ENCODE results near the gene NUBP2.

NUBP2 gene

GRCh38 chr16:1791256-1791942 is 8.6 kb downstream of the NUBP2 start:
- Histone ChIP-seq H3K36me3 (peaks cover 44% of the 10 kb centered on the region), H3K27ac (no peak overlapping the region), H3K4me3 (ENCODE audit: low read depth, low read length) (no peak overlapping the region), H3K9me3 (ENCODE audit: severe bottlenecking) (no peaks in the 10 kb centered on the region), H3K27me3 (ENCODE audit: insufficient read depth, low read depth, severe bottlenecking) (no peaks in the 10 kb centered on the region)
- TF ChIP-seq CTCF (IDR thresholded peaks at IDR 0.05; ENCODE audit: low read depth, low read length), result no peak
- no peak for DNase-seq

DNA sequence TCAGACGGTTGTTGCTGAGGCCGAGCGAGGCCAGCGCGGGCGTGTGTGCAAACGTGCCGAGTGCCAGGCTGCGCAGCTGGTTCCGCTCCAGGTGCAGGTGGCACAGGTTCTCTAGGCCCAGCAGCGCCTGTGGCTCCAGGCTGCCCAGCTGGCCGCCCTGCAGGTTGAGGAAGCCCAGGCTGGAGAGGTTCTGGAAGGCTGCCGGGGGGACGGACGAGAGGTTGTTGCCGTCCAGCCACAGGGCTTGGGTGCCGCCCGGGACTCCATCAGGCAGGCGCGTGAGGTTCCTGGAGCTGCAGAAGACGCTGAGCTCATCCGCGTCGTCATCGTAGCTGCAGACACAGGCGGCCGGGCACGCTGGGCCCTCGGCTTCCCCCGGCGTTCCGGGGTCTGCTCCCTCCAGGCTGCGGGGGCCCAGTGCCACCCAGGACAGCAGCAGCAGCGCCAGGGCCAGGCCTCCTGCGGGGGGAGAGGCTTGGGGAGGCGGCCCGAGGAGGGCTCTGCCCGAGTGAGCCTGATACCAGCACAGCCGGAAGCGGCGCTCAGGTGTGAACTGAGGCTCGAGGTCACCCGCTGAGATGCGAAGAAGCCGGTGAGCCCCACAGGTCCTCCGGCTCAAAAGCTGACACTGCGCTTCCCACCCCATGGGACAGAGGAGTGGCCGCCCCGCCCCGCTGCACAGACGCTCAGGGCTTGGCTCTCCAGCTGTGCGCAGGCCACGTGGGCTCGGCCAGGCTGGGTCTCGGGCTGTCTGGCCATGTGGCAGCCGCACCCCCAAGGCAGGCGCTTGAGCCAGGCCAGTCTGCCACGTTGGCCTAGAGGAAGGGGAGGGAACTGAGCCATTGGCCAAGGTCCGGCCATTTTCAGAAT is 9.4 kb downstream of the NUBP2 start:
- DNase-seq, result no peak
- no peak for TF ChIP-seq CTCF (IDR thresholded peaks at IDR 0.05; ENCODE audit: low read depth, low read length)
- Histone ChIP-seq H3K27me3 (ENCODE audit: insufficient read depth, low read depth, severe bottlenecking) (no peaks in the 10 kb centered on the region), H3K4me3 (ENCODE audit: low read depth, low read length) (no peak overlapping the region), H3K27ac (no peak overlapping the region), H3K9me3 (ENCODE audit: severe bottlenecking) (no peaks in the 10 kb centered on the region), H3K36me3 (peaks cover 36% of the 10 kb centered on the region)

DNA sequence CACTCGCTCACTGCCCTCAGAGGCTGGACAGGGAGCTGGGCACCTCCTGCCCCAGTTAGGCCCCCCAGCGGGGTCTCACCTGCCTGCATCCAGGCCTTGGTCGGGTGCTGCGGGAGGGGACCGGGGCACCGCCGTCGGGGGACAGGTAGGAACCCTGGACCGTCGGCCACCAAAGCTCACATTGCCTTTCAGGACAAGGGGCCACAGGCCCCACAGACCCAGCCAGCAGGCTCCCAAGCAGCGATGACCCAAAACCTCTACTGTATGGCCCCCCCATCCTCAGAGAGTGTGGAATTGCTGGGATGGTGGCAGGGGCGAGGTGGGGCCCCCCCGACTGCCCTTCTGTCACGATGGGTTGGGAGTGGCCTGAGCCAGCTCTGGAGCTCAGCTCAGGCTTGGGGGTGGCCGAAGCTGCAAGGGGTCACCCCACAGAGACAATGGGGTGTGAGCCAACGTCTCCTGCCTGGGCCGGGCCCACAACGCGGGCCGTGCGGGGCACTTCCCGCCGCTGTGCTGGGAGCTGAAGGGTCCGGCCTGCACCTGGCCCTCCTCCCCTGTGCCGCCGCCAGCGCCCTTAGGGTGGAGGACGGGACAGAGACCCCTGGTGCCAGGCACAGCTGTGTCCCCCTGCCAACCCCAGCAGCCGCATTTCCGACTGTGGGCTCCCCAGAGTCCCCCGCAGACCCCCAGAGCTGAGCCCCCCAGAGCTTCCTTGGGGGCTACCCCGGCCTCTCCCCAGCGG is 10.2 kb downstream of the NUBP2 start:
- no peak overlapping the region for H3K4me3 ChIP-seq (ENCODE audit: low read depth, low read length)
- no peak for TF ChIP-seq CTCF (IDR thresholded peaks at IDR 0.05; ENCODE audit: low read depth, low read length)
- peaks cover 7% of the 10 kb centered on the region for H3K9me3 ChIP-seq (ENCODE audit: severe bottlenecking)
- H3K36me3 ChIP-seq, result peaks cover 28% of the 10 kb centered on the region
- no peak overlapping the region for H3K27ac ChIP-seq
- DNase-seq, result no peak
- no peaks in the 10 kb centered on the region for H3K27me3 ChIP-seq (ENCODE audit: insufficient read depth, low read depth, severe bottlenecking)

GRCh38 chr16:1793578-1794220 is 10.9 kb downstream of the NUBP2 start, which contains the start of gene IGFALS:
IGFALS (minus strand) TSS chr16:1793705; CDS start chr16:1793652, 53 bp downstream.
- no peak for TF ChIP-seq CTCF (IDR thresholded peaks at IDR 0.05; ENCODE audit: low read depth, low read length)
- no peak for DNase-seq
- H3K4me3 ChIP-seq (ENCODE audit: low read depth, low read length), result no peak within 1 kb of the TSS
- H3K27me3 ChIP-seq (ENCODE audit: insufficient read depth, low read depth, severe bottlenecking), result no peaks in the 10 kb centered on the region
- H3K36me3 ChIP-seq, result peaks cover 21% of the 10 kb centered on the region
- H3K9me3 ChIP-seq (ENCODE audit: severe bottlenecking), result peaks cover 12% of the 10 kb centered on the region
- H3K27ac ChIP-seq, result no peak within 1 kb of the TSS

DNA sequence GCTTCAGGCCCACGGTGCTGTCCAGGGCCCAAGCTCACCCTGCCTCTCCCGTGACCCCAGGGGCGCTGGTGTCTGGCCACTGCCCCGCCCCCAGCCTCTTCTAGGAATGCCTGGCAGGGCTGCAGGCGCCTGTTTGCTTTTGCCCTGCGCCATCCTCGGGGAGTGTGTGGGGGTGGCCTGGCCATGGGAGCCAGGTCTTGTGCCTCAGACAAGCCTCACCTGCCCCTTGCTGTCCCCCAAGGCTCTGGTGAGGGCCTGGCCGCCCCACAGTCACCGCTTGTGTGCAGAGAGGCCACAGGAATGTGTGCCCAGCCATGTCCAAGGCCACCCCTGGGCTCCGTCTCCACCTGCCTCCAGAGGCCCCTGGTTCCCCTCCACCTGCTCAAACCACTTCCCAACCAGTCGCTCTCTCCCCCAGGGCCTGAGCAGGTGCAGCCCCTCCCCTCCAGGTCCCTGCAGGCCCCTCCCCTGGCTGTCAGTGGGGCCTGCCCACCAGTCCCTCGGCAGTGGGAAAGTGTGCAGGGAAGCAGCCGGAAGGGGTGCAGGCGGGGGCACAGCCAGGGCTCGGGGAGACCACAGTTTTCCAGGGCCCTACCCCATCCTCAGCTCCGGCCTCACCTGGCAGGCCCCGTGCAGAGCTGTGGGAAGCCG is 11.6 kb downstream of the NUBP2 start:
- Histone ChIP-seq H3K36me3 (peaks cover 16% of the 10 kb centered on the region), H3K27me3 (ENCODE audit: insufficient read depth, low read depth, severe bottlenecking) (no peaks in the 10 kb centered on the region), H3K27ac (no peak overlapping the region), H3K4me3 (ENCODE audit: low read depth, low read length) (no peak overlapping the region), H3K9me3 (ENCODE audit: severe bottlenecking) (peaks cover 12% of the 10 kb centered on the region)
- no peak for TF ChIP-seq CTCF (IDR thresholded peaks at IDR 0.05; ENCODE audit: low read depth, low read length)
- no peak for DNase-seq
